Large intestine (tissue), 3 donors: ENCODE data around the gene TPO. TPM values are rescaled to one million over a fixed set of nuclear protein-coding genes. Genes with fewer than 3 reads are reported as not detected.

Experiments used
- DNase-seq, 2 donors: peaks; one replicate each; pipeline versions ENCODE4 v3.0.0 to v3.0.0-alpha.2; 2013
- H3K27ac ChIP-seq: one replicate; pipeline ENCODE4 v1.5.1; 2013; ENCODE audit warnings: low read length
- H3K27me3 ChIP-seq: 2 replicates; pipeline ENCODE4 v1.6.1; 2013; ENCODE audit warnings: low read length; ENCODE audit not compliant: control insufficient read depth, insufficient read depth
- H3K36me3 ChIP-seq: 2 replicates; pipeline ENCODE4 v1.6.1; 2013; ENCODE audit warnings: low read length; ENCODE audit not compliant: control insufficient read depth, insufficient read depth
- H3K4me1 ChIP-seq: one replicate; pipeline ENCODE4 v1.6.1; 2013; ENCODE audit warnings: low read length; ENCODE audit not compliant: control insufficient read depth, insufficient read depth
- H3K4me3 ChIP-seq: one replicate; pipeline ENCODE4 v1.5.1; 2013; ENCODE audit warnings: low read length
- H3K9me3 ChIP-seq: one replicate; pipeline ENCODE4 v1.6.1; 2013; ENCODE audit warnings: mild to moderate bottlenecking, low read depth, low read length, moderate library complexity; ENCODE audit not compliant: control insufficient read depth
- WGBS: methylation state at CpG from one replicate; pipeline ENCODE4 v1.1.5; 2013; ENCODE audit warnings: low lambda C conversion rate; ENCODE audit not compliant: insufficient coverage; 5-methylcytosine and 5-hydroxymethylcytosine counted together
- polyA plus RNA-seq: library from polyadenylated mRNA; unstranded; fragments of 120-200 nt; gene quantifications from one replicate; pipeline ENCODE4 v1.2.1, GENCODE V29; 2013

Gene TPO
- polyA plus RNA-seq, 1 donor = 0.30 TPM

DNA sequence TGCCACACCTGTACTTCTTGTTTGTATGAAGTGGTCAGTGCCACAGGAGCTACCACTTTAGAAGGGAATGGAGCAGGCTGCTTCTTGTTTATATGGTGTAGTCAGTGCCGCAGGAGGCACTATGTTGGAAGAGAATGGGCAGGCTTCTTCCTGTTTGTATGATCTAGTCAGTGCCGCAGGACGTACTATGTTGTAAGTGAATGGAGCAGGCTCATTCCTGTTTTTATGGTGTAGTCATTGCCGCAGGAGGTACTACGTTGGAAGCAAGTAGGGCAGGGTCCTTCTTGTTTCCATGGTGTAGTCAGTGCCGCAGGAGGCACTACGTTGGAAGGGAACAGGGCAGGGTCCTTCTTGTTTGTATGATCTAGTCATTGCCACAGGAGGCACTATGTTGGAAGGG lies 27.3 kb downstream of the TPO start:
- H3K27me3 ChIP-seq = no peaks in the 10 kb centered on the region
- no peaks in the 10 kb centered on the region for H3K9me3 ChIP-seq
- H3K27ac ChIP-seq = no peak overlapping the region
- DNase-seq = no peak
- no peaks in the 10 kb centered on the region for H3K4me1 ChIP-seq
- no peaks in the 10 kb centered on the region for H3K36me3 ChIP-seq
- H3K4me3 ChIP-seq = no peak overlapping the region
- WGBS = no CpG with 5 or more reads among the region's 7 CpGs

DNA sequence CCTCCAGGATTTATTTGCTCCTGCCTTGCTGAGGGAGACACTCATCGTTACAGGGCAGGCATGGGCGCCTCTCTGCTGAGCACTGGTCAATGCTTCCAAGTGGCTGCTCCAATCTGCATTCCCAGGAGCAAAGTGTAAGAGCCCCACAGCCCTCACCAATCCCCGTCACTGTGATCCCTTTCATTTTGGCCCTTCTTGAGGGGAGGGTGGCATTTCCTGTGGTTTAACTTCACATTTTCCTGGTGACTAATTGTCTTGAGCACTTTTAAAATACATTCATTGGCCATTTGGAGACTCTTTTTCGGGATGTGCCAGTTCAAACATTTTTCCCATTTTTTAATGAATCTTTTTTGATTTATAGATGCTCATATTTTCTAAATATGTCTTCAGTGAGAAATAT lies 33.0 kb downstream of the TPO start:
- H3K36me3 ChIP-seq = no peaks in the 10 kb centered on the region
- no peak overlapping the region for H3K27ac ChIP-seq
- H3K27me3 ChIP-seq = no peaks in the 10 kb centered on the region
- 89% methylated on average over 1 of the region's 4 CpGs for WGBS
- H3K4me1 ChIP-seq = no peaks in the 10 kb centered on the region
- no peaks in the 10 kb centered on the region for H3K9me3 ChIP-seq
- H3K4me3 ChIP-seq = no peak overlapping the region
- DNase-seq = no peak

DNA sequence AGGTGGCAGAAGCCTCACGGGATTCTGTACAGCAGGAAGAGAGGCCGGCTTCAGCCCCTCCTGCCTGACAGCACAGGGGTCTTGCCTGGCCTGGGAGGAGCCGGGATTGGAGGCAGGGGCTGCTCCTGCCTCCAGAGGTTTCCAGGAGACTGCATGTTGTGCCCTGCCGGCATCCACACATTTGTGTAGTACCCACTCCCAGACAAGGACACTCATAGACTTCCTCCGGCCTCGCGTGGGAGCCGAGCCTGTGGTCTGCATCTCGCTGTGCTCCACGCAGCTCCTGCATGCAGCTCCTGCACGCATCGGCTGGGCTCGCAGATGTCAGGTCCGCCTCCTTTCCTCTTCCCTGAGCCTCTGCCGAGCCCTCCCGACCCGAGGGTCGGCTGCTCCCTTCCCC lies 34.7 kb downstream of the TPO start:
- Histone ChIP-seq H3K27ac (no peak overlapping the region), H3K9me3 (no peaks in the 10 kb centered on the region), H3K36me3 (no peaks in the 10 kb centered on the region), H3K4me3 (no peak overlapping the region), H3K4me1 (no peaks in the 10 kb centered on the region), H3K27me3 (no peaks in the 10 kb centered on the region)
- WGBS = 45% methylated on average over 2 of the region's 18 CpGs
- DNase-seq = no peak

DNA sequence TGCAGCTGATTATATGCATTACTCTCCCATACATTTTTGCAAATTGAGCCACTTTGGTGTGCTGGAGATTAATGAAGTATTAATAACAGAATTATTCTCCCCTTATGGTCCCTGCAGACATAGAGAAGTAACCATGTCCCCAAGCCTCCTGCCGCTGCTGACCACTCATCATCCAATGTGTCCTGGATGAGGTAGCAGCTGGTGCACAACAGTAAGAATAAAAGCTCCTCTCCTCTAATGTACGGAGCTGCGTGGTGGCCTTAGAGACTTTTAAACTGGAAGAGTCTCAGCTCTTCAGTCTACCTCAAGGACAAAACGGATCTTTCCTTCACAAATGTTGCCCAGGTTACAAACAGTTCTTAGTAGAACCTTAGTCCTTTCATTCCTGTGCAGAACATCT lies 37.7 kb downstream of the TPO start:
- H3K4me3 ChIP-seq = no peak overlapping the region
- no peaks in the 10 kb centered on the region for H3K36me3 ChIP-seq
- H3K9me3 ChIP-seq = no peaks in the 10 kb centered on the region
- no peak overlapping the region for H3K27ac ChIP-seq
- no peaks in the 10 kb centered on the region for H3K4me1 ChIP-seq
- DNase-seq = no peak
- WGBS = no CpG with 5 or more reads among the region's 4 CpGs
- H3K27me3 ChIP-seq = no peaks in the 10 kb centered on the region

DNA sequence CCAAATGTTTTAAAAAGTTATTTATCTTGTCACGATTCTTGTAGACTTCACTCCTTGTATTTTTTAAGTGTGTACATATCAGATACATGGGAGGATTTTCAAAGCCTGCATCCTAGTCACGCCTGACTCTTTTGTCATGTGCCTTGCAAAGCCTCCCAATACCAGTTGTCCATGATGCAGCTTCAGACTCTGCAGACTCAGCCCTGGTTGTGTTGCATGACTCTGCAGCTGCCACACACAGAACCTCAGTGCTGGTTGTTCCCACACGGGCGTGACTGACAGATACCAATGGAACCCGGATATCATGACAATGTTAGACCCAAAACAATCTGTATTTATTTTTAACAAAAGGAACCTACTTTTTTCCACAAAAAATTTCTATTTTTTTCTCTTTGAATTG lies 38.2 kb downstream of the TPO start:
- no peaks in the 10 kb centered on the region for H3K27me3 ChIP-seq
- H3K4me1 ChIP-seq = no peaks in the 10 kb centered on the region
- WGBS = no CpG with 5 or more reads among the region's 5 CpGs
- no peak for DNase-seq
- H3K36me3 ChIP-seq = no peaks in the 10 kb centered on the region
- H3K4me3 ChIP-seq = no peak overlapping the region
- H3K27ac ChIP-seq = no peak overlapping the region
- no peaks in the 10 kb centered on the region for H3K9me3 ChIP-seq

DNA sequence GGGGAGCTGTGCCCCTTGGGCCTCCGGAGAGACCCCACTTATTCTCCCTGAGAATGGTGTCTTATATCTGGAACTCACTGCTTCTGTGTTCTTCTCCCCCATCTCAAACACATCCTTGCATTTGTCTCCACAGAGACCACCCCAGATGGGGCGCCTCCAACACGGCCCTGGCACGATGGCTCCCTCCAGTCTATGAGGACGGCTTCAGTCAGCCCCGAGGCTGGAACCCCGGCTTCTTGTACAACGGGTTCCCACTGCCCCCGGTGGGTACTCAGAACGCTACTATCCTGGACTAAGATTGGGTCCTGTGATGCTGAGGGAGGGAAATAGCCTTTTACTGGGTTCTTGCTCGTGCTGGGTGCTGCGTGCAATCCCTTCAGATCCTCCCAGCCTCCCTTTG lies 40.3 kb downstream of the TPO start:
- Histone ChIP-seq H3K9me3 (no peaks in the 10 kb centered on the region), H3K27me3 (no peaks in the 10 kb centered on the region), H3K4me1 (no peaks in the 10 kb centered on the region), H3K36me3 (no peaks in the 10 kb centered on the region), H3K27ac (no peak overlapping the region), H3K4me3 (no peak overlapping the region)
- WGBS = no CpG with 5 or more reads among the region's 12 CpGs
- no peak for DNase-seq

DNA sequence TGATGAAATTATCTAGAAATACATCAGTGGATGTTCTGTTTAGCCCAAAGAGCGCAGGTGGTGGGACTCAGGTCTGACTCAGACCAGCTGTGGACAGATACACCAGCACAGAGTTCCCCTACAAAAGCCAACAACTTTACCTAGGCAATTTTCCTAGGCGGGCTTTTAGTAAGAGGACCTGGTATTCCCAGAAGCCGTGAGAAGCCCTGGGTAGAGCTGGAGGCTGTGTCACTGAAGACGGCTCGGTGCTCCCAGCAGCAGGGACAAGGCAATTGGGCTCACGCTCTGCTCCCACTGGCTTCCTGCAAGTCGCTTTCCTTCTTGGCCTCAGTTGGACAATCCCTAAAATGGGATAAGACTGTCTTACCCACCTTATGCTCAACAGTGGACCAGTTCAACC lies 41.1 kb downstream of the TPO start:
- WGBS = no CpG with 5 or more reads among the region's 7 CpGs
- H3K9me3 ChIP-seq = no peaks in the 10 kb centered on the region
- no peak for DNase-seq
- H3K27me3 ChIP-seq = no peaks in the 10 kb centered on the region
- H3K4me1 ChIP-seq = no peaks in the 10 kb centered on the region
- no peak overlapping the region for H3K27ac ChIP-seq
- H3K36me3 ChIP-seq = no peaks in the 10 kb centered on the region
- H3K4me3 ChIP-seq = no peak overlapping the region

DNA sequence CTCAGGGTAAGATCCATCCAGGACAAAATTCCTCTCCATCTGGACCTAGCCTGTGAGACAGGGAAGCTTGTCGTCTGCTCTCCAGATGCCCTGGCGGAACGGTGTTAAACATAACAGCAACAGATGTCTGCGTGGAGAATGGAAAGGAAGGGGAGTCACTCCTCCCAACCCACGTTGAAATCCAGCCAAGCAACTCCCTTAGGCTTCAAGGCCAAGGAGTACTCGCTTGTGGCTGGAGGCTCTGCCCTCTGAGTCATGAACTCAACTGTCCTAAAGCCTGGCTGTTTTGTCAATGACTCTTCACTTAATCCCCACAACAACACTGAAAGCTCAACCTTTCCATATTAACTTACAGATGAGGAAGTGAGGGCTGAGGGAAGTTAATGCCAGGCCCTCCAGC lies 42.2 kb downstream of the TPO start:
- WGBS = no CpG with 5 or more reads among the region's 6 CpGs
- Histone ChIP-seq H3K4me3 (no peak overlapping the region), H3K36me3 (no peaks in the 10 kb centered on the region), H3K27me3 (no peaks in the 10 kb centered on the region), H3K4me1 (no peaks in the 10 kb centered on the region), H3K27ac (no peak overlapping the region), H3K9me3 (no peaks in the 10 kb centered on the region)
- no peak for DNase-seq

DNA sequence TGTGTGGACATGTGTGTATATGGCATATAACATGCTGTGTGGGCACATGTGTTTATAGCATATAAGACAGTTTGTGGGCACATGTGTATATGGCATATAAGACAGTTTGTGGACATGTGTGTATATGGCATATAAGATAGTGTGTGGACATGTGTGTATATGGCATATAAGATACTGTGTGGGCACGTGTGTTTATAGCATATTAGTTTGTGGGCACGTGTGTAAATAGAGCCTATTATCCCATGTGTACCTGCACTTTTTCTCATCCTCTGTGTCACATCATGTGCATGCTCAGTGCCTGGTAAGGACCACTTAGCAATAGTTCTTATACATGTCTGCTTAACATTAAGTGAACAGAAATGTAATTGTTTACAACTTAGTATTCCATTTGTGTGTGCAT lies 45.2 kb downstream of the TPO start:
- H3K9me3 ChIP-seq = no peaks in the 10 kb centered on the region
- no peak for DNase-seq
- no peaks in the 10 kb centered on the region for H3K27me3 ChIP-seq
- H3K27ac ChIP-seq = no peak overlapping the region
- no peak overlapping the region for H3K4me3 ChIP-seq
- no CpG with 5 or more reads among the region's 2 CpGs for WGBS
- no peaks in the 10 kb centered on the region for H3K4me1 ChIP-seq
- no peaks in the 10 kb centered on the region for H3K36me3 ChIP-seq

DNA sequence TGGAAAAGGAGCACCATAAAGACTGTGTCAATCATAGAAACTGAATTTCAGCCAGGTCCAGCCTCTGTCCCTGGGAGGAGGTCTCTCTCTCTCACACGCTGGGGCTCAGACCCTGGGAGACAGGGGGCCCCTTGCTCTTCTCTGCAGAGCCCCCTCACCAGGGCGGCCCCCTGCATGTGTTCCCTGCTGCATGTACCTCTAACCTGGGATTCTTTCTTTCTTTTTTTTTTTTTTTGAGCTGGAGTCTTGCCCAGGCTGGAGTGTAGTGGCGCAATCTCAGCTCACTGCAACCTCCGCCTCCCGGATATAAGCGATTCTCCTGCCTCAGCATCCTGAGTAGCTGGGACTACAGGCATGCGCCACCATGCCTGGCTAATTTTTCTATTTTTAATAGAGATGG lies 46.5 kb downstream of the TPO start:
- no peak for DNase-seq
- WGBS = 80% methylated on average over 1 of the region's 7 CpGs
- no peaks in the 10 kb centered on the region for H3K9me3 ChIP-seq
- no peaks in the 10 kb centered on the region for H3K36me3 ChIP-seq
- H3K4me1 ChIP-seq = no peaks in the 10 kb centered on the region
- no peak overlapping the region for H3K4me3 ChIP-seq
- no peak overlapping the region for H3K27ac ChIP-seq
- H3K27me3 ChIP-seq = no peaks in the 10 kb centered on the region

DNA sequence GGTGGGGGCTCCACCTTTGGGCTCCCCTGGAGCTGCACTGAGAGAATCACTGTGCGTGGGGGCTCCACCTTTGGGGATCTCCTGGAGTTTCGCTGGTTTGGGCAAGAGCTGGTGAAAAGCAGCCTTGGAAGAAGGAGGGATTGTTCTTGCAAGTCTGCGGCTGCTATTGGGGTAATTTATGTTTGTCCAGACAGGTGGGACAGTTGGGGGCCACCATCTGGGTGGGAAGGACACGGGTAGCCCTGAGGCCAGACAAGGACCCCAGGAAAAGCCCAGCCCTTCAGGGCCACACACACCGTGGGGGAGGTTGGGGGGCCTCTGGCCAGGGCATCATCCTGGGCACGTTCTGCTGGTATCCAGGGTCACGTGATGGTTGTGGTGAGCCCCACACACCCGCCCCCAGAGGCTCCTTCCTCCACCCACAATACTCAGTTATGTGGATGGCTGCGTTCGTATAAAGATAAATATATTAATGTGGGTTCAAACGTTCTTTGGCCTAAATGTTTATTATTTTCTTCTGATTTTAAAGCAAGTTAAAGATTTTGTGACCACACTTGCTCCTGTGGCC lies 47.7 kb downstream of the TPO start:
- no peaks in the 10 kb centered on the region for H3K4me1 ChIP-seq
- H3K27ac ChIP-seq = no peak overlapping the region
- DNase-seq = no peak
- no peak overlapping the region for H3K4me3 ChIP-seq
- H3K36me3 ChIP-seq = no peaks in the 10 kb centered on the region
- 82% methylated on average over 3 of the region's 11 CpGs for WGBS
- H3K9me3 ChIP-seq = no peaks in the 10 kb centered on the region
- no peaks in the 10 kb centered on the region for H3K27me3 ChIP-seq
